Ishikawa (cell line): Measurements from ENCODE around the gene ADAMTS16.

ENCODE experiments used
- CEBPB ChIP-seq: IDR thresholded peaks from 2 replicates; pipeline ENCODE4 v1.6.1; 2012
- CREB1 ChIP-seq: IDR thresholded peaks from 2 replicates; pipeline ENCODE4 v1.6.1; 2012; ENCODE audit warnings: low read depth
- EGR1 ChIP-seq: IDR thresholded peaks from 2 replicates; pipeline ENCODE4 v1.6.1; 2012
- EP300 ChIP-seq: IDR thresholded peaks from 2 replicates; pipeline ENCODE4 v1.6.1; 2012; ENCODE audit warnings: borderline replicate concordance
- NFIC ChIP-seq: IDR thresholded peaks from 2 replicates; pipeline ENCODE4 v1.6.1; 2012
- RAD21 ChIP-seq: IDR thresholded peaks from 2 replicates; pipeline ENCODE4 v1.6.1; 2012; ENCODE audit warnings: low read depth
- REST ChIP-seq: IDR thresholded peaks from 2 replicates; pipeline ENCODE4 v1.6.1; 2012; ENCODE audit warnings: low read depth, mild to moderate bottlenecking
- TAF1 ChIP-seq: IDR thresholded peaks from 2 replicates; pipeline ENCODE4 v1.6.1; 2012; ENCODE audit warnings: low read depth, mild to moderate bottlenecking
- TCF12 ChIP-seq: IDR thresholded peaks from 2 replicates; pipeline ENCODE4 v1.6.1; 2012; ENCODE audit warnings: low read depth
- TEAD4 ChIP-seq: IDR thresholded peaks from 2 replicates; pipeline ENCODE4 v1.6.1; 2012
- YY1 ChIP-seq: IDR thresholded peaks from 2 replicates; pipeline ENCODE4 v1.6.1; 2012; ENCODE audit warnings: low read depth
- ZBTB7A ChIP-seq: IDR thresholded peaks from 2 replicates; pipeline ENCODE4 v1.6.1; 2012; ENCODE audit warnings: low read depth
- TF ChIP-seq, protein P1 (sequence below): IDR thresholded peaks from 2 replicates; pipeline ENCODE4 v1.6.1; 2012
- TF ChIP-seq, protein P2 (sequence below): IDR thresholded peaks from 2 replicates; pipeline ENCODE4 v1.6.1; 2012

GRCh38 chr5:5239191-5239590 lies 99.1 kb downstream of the ADAMTS16 start:
- TF ChIP-seq REST = no peak
- TF ChIP-seq RAD21 = no peak
- TF ChIP-seq, protein P1, sequence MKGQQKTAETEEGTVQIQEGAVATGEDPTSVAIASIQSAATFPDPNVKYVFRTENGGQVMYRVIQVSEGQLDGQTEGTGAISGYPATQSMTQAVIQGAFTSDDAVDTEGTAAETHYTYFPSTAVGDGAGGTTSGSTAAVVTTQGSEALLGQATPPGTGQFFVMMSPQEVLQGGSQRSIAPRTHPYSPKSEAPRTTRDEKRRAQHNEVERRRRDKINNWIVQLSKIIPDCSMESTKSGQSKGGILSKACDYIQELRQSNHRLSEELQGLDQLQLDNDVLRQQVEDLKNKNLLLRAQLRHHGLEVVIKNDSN = no peak
- no peak for TF ChIP-seq TAF1
- TF ChIP-seq, protein P2, sequence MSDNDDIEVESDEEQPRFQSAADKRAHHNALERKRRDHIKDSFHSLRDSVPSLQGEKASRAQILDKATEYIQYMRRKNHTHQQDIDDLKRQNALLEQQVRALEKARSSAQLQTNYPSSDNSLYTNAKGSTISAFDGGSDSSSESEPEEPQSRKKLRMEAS = no peak
- TF ChIP-seq TEAD4 = no peak
- TF ChIP-seq TCF12 = no peak
- TF ChIP-seq EP300 = no peak
- TF ChIP-seq YY1 = no peak
- no peak for TF ChIP-seq NFIC
- TF ChIP-seq CEBPB = no peak
- no peak for TF ChIP-seq EGR1
- no peak for TF ChIP-seq CREB1
- no peak for TF ChIP-seq ZBTB7A
